GM18502 (cell line): ENCODE data around the gene WASF3.

Experiments used
- ATAC-seq: cut with Tn5 transposase; IDR thresholded peaks from one replicate; pipeline ENCODE4 v1.9.1; 2021; ENCODE audit warnings: mild to moderate bottlenecking; ENCODE audit not compliant: unreplicated experiment, poor library complexity

WASF3 gene

GRCh38 chr13:26557393-26558073 lies at the start of gene WASF3:
Gene WASF3, plus strand, starts transcription at chr13:26557683. Its CDS starts 84,588 bp downstream, at chr13:26642271.
- ATAC-seq = peak; percentile 98

- ATAC-seq = no peak
Measured at GRCh38 chr13:26508885-26509284, 48.6 kb upstream of the WASF3 start.

GRCh38 chr13:26509491-26509890 lies 48.0 kb upstream of the WASF3 start:
- no peak for ATAC-seq

GRCh38 chr13:26513931-26514330 lies 43.6 kb upstream of the WASF3 start:
- no peak for ATAC-seq

GRCh38 chr13:26515721-26516120 lies 41.8 kb upstream of the WASF3 start:
- no peak for ATAC-seq

- ATAC-seq = no peak
Measured at GRCh38 chr13:26517936-26518335, 39.5 kb upstream of the WASF3 start.

GRCh38 chr13:26518451-26518959 lies 39.0 kb upstream of the WASF3 start:
- ATAC-seq = no peak

- ATAC-seq = no peak
Measured at GRCh38 chr13:26522571-26522970, 34.9 kb upstream of the WASF3 start.

- no peak for ATAC-seq
Measured at GRCh38 chr13:26523007-26523406, 34.5 kb upstream of the WASF3 start.

- ATAC-seq = no peak
Measured at GRCh38 chr13:26525528-26525927, 32.0 kb upstream of the WASF3 start.

- ATAC-seq = no peak
Measured at GRCh38 chr13:26526702-26527216, 30.7 kb upstream of the WASF3 start.

GRCh38 chr13:26528527-26528926 lies 29.0 kb upstream of the WASF3 start:
- ATAC-seq = no peak

GRCh38 chr13:26529441-26529840 lies 28.0 kb upstream of the WASF3 start:
- no peak for ATAC-seq

GRCh38 chr13:26531742-26532141 lies 25.7 kb upstream of the WASF3 start:
- ATAC-seq = no peak

GRCh38 chr13:26534036-26534726 lies 23.3 kb upstream of the WASF3 start:
- no peak for ATAC-seq

GRCh38 chr13:26538363-26539317 lies 18.8 kb upstream of the WASF3 start:
- no peak for ATAC-seq

GRCh38 chr13:26539738-26540292 lies 17.7 kb upstream of the WASF3 start:
- no peak for ATAC-seq

- ATAC-seq = no peak
Measured at GRCh38 chr13:26540334-26540733, 17.1 kb upstream of the WASF3 start.

GRCh38 chr13:26541041-26541440 lies 16.4 kb upstream of the WASF3 start:
- ATAC-seq = no peak
